ENCODE measurements around the gene FYB1. TPM values are rescaled to one million over a fixed set of nuclear protein-coding genes. Genes with fewer than 3 reads are reported as not detected.

FYB1 gene
- total RNA-seq, 1 experiment from 2014 or later, result 0.12 TPM

GRCh38 chr5:39130716-39131115, 88.6 kb downstream of the FYB1 start:
- H3K27me3 Mint-ChIP-seq (ENCODE audit: insufficient read depth, unreplicated experiment), result no peaks in the 10 kb centered on the region
- H3K4me1 Mint-ChIP-seq (ENCODE audit: insufficient read depth, unreplicated experiment), result no peaks in the 10 kb centered on the region
- TF ChIP-seq CTCF (IDR thresholded peaks at IDR 0.05; ENCODE audit: unreplicated experiment), result no peak
- ChIA-PET CTCF (no interaction called here), POLR2A (interaction anchor here (0.7 kb wide), 1 partner anchor 25 kb away, joined by 3 read pairs; no protein-coding TSS in a partner anchor)
- H3K9me3 Mint-ChIP-seq (ENCODE audit: unreplicated experiment), result no peaks in the 10 kb centered on the region
- no peak overlapping the region for H3K27ac Mint-ChIP-seq (ENCODE audit: low read depth, unreplicated experiment)
- H3K4me3 Mint-ChIP-seq (ENCODE audit: unreplicated experiment), result no peak overlapping the region
- DNase-seq (ENCODE audit: unreplicated experiment), result no peak
- no TSS peak for BruUV-seq (replicated peaks)
- intact Hi-C loops (cut with micrococcal nuclease), result no loop called here
- no peaks in the 10 kb centered on the region for H3K36me3 Mint-ChIP-seq (ENCODE audit: insufficient read depth, unreplicated experiment)

- no peak for DNase-seq (ENCODE audit: unreplicated experiment)
- ChIA-PET CTCF (no interaction called here), POLR2A (no interaction called here)
- H3K27ac Mint-ChIP-seq (ENCODE audit: low read depth, unreplicated experiment), result no peak overlapping the region
- H3K4me1 Mint-ChIP-seq (ENCODE audit: insufficient read depth, unreplicated experiment), result no peaks in the 10 kb centered on the region
- no peaks in the 10 kb centered on the region for H3K27me3 Mint-ChIP-seq (ENCODE audit: insufficient read depth, unreplicated experiment)
- intact Hi-C loops (cut with micrococcal nuclease), result no loop called here
- TF ChIP-seq CTCF (IDR thresholded peaks at IDR 0.05; ENCODE audit: unreplicated experiment), result no peak
- no peaks in the 10 kb centered on the region for H3K36me3 Mint-ChIP-seq (ENCODE audit: insufficient read depth, unreplicated experiment)
- no peaks in the 10 kb centered on the region for H3K9me3 Mint-ChIP-seq (ENCODE audit: unreplicated experiment)
- no TSS peak for BruUV-seq (replicated peaks)
- no peak overlapping the region for H3K4me3 Mint-ChIP-seq (ENCODE audit: unreplicated experiment)
These were observed 97.4 kb downstream of the FYB1 start for GRCh38 chr5:39121922-39122321.

GRCh38 chr5:39121315-39121714, 98.0 kb downstream of the FYB1 start:
- Mint-ChIP-seq H3K27me3 (ENCODE audit: insufficient read depth, unreplicated experiment) (no peaks in the 10 kb centered on the region), H3K27ac (ENCODE audit: low read depth, unreplicated experiment) (no peak overlapping the region), H3K4me3 (ENCODE audit: unreplicated experiment) (no peak overlapping the region), H3K9me3 (ENCODE audit: unreplicated experiment) (no peaks in the 10 kb centered on the region), H3K4me1 (ENCODE audit: insufficient read depth, unreplicated experiment) (no peaks in the 10 kb centered on the region), H3K36me3 (ENCODE audit: insufficient read depth, unreplicated experiment) (no peaks in the 10 kb centered on the region)
- ChIA-PET POLR2A (interaction anchor here (0.9 to 1.1 kb wide), 2 partner anchors 17 to 118 kb away, joined by 3 to 4 read pairs; no protein-coding TSS in a partner anchor), CTCF (interaction anchor here (0.5 kb wide), 1 partner anchor 13 kb away, joined by 4 read pairs; no protein-coding TSS in a partner anchor)
- no peak for TF ChIP-seq CTCF (IDR thresholded peaks at IDR 0.05; ENCODE audit: unreplicated experiment)
- intact Hi-C loops (cut with micrococcal nuclease), result no loop called here
- DNase-seq (ENCODE audit: unreplicated experiment), result no peak
- no TSS peak for BruUV-seq (replicated peaks)

GRCh38 chr5:39120052-39120420, 99.3 kb downstream of the FYB1 start:
- Mint-ChIP-seq H3K9me3 (ENCODE audit: unreplicated experiment) (no peaks in the 10 kb centered on the region), H3K27ac (ENCODE audit: low read depth, unreplicated experiment) (no peak overlapping the region), H3K4me1 (ENCODE audit: insufficient read depth, unreplicated experiment) (peaks cover 10% of the 10 kb centered on the region), H3K4me3 (ENCODE audit: unreplicated experiment) (no peak overlapping the region), H3K27me3 (ENCODE audit: insufficient read depth, unreplicated experiment) (no peaks in the 10 kb centered on the region), H3K36me3 (ENCODE audit: insufficient read depth, unreplicated experiment) (no peaks in the 10 kb centered on the region)
- BruUV-seq (replicated peaks), result no TSS peak
- no peak for DNase-seq (ENCODE audit: unreplicated experiment)
- intact Hi-C loops (cut with micrococcal nuclease), result no loop called here
- ChIA-PET POLR2A (interaction anchor here (0.6 kb wide), 1 partner anchor 45 kb away, joined by 3 read pairs; no protein-coding TSS in a partner anchor), CTCF (interaction anchor here (0.6 to 1.0 kb wide), 2 partner anchors 26 to 198 kb away, joined by 4 read pairs; no protein-coding TSS in a partner anchor)
- no peak for TF ChIP-seq CTCF (IDR thresholded peaks at IDR 0.05; ENCODE audit: unreplicated experiment)

Data from MCF 10A (cell line).